ENCODE results near the gene HOXB9. TPM values are rescaled to one million over a fixed set of nuclear protein-coding genes. Genes with fewer than 3 reads are reported as not detected.

The HOXB9 gene
- total RNA-seq, 2 donors from 2014 or later: 0.09 to 0.68 TPM

DNA sequence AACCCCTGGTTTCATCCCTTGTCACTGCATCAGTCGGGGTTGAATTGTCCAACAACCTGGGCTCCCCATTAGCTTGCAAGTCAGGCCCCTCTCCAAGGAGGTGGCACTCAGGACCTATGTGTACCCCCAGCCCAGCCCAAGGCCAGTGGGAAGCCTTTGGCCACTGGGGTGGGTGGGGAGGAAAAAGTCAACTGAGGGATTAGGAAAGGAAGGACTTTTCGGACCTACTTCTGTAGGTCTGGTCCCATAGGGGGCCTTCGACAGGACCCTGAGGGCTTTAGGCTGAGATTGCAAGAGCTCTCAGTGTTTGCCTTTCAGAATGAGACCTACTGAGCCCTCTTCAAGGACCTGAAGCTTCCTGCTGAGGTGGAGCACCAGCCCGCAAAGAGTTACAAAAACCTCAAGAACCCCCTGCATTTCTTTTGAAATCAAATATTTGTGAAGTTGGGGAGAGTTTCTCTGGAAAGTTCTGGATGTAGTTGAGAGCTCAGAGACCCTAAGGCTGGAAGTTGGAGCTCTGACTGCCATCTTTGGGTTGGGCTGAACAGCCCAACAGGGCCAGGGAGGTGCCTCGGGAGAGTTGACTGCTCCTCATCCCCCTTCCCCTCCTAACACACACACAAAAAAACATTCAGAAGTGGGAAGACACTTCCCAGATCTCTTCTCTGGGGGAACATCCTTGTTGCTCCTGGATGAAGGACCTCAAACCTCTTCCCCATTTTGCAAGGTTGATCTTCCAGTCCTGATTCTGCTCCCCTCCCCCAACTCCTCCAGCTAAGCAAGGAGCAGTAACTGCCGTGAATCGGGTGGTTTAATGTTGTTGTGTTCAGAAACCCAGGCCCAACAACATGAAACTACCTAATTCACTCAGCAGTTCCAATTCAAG is 5.8 kb upstream of the HOXB9 start:
- intact Hi-C loops (cut with DNase I): no loop called here
- no peaks in the 10 kb centered on the region for H3K36me3 ChIP-seq
- no peak overlapping the region for H3K27ac ChIP-seq
- no peak for DNase-seq (ENCODE audit: low spot score)
- TF ChIP-seq, protein P1, sequence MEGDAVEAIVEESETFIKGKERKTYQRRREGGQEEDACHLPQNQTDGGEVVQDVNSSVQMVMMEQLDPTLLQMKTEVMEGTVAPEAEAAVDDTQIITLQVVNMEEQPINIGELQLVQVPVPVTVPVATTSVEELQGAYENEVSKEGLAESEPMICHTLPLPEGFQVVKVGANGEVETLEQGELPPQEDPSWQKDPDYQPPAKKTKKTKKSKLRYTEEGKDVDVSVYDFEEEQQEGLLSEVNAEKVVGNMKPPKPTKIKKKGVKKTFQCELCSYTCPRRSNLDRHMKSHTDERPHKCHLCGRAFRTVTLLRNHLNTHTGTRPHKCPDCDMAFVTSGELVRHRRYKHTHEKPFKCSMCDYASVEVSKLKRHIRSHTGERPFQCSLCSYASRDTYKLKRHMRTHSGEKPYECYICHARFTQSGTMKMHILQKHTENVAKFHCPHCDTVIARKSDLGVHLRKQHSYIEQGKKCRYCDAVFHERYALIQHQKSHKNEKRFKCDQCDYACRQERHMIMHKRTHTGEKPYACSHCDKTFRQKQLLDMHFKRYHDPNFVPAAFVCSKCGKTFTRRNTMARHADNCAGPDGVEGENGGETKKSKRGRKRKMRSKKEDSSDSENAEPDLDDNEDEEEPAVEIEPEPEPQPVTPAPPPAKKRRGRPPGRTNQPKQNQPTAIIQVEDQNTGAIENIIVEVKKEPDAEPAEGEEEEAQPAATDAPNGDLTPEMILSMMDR (IDR thresholded peaks at IDR 0.05): no peak
- no peak for TF ChIP-seq POLR2A (IDR thresholded peaks at IDR 0.05)
- 67% methylated on average over 7 of the region's 7 CpGs for WGBS
- no peak overlapping the region for H3K4me3 ChIP-seq
- no peaks in the 10 kb centered on the region for H3K4me1 ChIP-seq (replicated peaks)
- H3K27me3 ChIP-seq (replicated peaks; ENCODE audit: insufficient read depth): peaks cover 61% of the 10 kb centered on the region
- no peaks in the 10 kb centered on the region for H3K9me3 ChIP-seq

DNA sequence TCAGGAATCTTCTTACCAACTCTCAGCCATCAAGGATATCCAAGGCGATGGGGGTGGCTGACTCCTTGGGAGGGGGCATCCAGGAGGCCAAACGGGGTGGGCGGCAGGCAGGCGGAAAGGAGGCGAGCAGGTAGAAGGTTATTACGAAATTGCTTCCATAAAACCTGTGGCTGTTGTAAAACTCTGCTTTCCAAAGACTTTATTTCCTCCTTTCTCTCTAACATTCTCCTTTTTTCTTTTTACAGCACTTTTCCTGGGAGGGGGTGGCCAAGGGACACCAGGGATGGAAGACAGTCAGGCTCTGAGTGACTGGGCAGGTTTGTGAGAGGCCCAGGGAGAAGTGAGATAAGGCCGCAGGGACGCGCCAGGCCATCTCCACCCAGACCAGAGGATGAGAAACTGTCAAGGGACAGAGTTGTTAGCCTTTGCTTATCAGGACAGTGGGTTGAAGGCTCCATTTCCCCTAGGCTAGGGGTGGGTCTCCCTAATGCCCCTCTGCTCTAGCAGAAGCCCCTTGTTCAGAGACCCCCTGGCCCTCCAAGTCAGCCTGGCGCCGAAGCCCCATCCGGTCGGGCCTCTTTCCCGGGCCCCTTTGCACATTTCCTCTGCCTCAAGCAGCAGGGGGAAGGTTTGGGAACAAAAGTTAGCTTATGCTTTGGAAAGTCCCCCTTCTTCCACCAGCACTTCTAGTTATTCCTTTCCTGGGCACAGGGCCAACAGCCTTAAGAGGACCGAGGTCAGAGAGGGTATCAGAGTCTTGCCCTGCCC is 5.0 kb upstream of the HOXB9 start:
- no peak for DNase-seq (ENCODE audit: low spot score)
- TF ChIP-seq POLR2A (IDR thresholded peaks at IDR 0.05): no peak
- no peaks in the 10 kb centered on the region for H3K36me3 ChIP-seq
- 41% methylated on average over 15 of the region's 15 CpGs for WGBS
- no peak overlapping the region for H3K4me3 ChIP-seq
- H3K27me3 ChIP-seq (replicated peaks; ENCODE audit: insufficient read depth): peaks cover 66% of the 10 kb centered on the region
- no peaks in the 10 kb centered on the region for H3K4me1 ChIP-seq (replicated peaks)
- no peaks in the 10 kb centered on the region for H3K9me3 ChIP-seq
- intact Hi-C loops (cut with DNase I): no loop called here
- no peak overlapping the region for H3K27ac ChIP-seq

DNA sequence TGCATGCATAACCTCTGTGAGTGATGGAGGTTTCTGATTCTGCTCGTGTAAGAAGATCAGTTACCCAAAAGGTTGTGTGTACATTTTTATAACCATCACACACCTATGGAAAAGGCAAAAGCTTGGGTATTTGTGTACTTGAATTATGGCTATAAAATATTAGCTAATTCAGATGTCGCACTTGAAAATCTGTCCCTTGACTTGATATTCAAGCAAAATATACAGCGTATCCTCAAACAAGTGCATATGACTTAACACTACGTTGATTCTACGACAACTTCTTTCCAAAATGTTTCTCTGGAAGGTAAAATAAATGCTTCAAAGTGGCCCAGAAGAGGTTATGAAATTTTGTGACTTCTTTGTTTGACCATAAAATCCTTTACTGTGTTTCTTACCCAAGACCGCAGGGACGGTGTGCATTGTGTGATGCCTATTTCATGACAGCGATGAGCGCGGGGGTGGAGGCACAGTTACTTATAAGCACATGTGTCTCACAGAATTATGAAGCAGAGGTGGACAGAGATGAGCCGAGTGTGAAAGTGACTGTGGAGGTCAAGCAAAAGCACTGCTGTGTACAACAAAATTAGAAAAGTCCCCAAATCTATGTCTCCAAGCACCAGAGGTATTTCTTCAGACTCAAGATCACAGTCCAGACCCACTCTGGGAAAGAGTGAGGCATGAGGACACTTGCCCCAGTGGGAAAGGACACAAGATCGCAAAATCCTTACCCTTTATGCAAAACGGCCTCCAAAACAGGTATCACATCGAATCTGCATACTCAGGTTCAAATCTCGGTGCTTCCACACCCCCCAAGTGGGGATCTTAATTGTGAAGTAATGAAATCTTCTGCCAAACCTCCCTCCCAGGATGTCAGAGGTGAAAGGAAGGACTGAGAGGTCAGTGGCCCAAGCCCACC is 4.1 kb upstream of the HOXB9 start:
- peaks cover 58% of the 10 kb centered on the region for H3K27me3 ChIP-seq (replicated peaks; ENCODE audit: insufficient read depth)
- no peak for DNase-seq (ENCODE audit: low spot score)

DNA sequence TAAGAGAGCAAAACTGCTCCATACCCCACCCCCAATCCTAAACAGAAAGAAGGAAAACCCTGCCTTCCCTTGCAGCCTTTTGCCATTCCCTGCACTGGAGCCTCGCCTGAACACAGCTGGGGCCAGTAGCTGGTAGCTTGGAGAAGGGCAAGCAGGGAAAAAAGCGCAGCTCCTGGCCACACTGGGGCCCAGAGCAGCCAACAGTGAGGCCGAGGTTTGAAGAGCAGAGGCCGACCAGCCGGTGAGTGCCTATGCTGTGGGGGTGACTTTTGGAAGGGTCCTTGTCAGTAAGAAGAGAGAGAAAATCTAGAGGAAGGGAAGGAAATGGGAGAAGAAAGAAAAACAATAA is 3.2 kb upstream of the HOXB9 start:
- Histone ChIP-seq H3K4me1 (replicated peaks) (peaks cover 9% of the 10 kb centered on the region), H3K27ac (no peak overlapping the region), H3K27me3 (replicated peaks; ENCODE audit: insufficient read depth) (peaks cover 52% of the 10 kb centered on the region), H3K36me3 (no peaks in the 10 kb centered on the region), H3K4me3 (no peak overlapping the region), H3K9me3 (no peaks in the 10 kb centered on the region)
- intact Hi-C loops (cut with DNase I): no loop called here
- TF ChIP-seq, protein P1 (IDR thresholded peaks at IDR 0.05): no peak
- DNase-seq (ENCODE audit: low spot score): no peak
- 58% methylated on average over 5 of the region's 5 CpGs for WGBS

More for the DNA sequence above, 4.1 kb upstream of the HOXB9 start:
- H3K4me1 ChIP-seq (replicated peaks): peaks cover 2% of the 10 kb centered on the region
- WGBS: 61% methylated on average over 15 of the region's 15 CpGs
- no peak for TF ChIP-seq POLR2A (IDR thresholded peaks at IDR 0.05)
- H3K27ac ChIP-seq: no peak overlapping the region
- no peaks in the 10 kb centered on the region for H3K36me3 ChIP-seq
- intact Hi-C loops (cut with DNase I): no loop called here
- H3K4me3 ChIP-seq: no peak overlapping the region
- H3K9me3 ChIP-seq: no peaks in the 10 kb centered on the region

DNA sequence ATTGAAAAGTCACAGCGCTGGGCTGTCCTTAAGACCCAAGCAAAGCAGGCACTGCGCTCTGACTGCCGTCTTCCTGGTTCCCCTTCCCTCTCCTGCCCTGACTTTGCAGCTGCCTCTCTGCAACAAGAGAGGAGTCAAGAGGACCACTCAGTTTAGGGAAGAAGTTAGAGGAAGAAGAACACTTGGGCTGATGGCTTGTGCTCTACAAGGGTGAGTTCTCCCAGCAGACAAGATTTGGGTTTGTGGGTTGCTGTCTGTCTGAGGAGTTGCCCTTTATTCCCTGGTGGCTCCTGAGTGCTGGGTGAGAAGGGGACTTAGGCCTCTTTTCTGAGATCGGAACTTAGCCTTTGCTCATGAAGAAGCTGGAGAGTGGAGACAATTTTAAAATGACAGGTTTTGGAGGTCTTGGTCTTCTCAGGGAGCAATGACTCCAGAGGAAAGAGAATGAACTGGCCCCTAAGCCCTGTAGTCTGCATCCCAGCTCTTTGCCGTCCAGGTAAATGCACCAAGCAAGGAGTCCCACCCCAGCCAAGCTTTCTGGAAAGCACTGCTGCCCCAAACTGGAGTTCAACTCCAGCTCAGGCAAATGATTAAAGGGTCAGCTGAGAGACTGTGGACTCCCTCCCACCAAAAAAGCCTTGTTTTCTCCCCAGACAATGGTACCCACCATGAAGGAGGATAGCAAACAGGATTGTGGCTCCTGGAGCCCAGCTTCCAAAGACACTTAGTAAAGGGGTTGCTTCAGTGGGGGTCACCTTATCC is 2.7 kb upstream of the HOXB9 start:
- WGBS: 44% methylated on average over 5 of the region's 5 CpGs
- Histone ChIP-seq H3K27ac (no peak overlapping the region), H3K9me3 (no peaks in the 10 kb centered on the region), H3K4me1 (replicated peaks) (peaks cover 9% of the 10 kb centered on the region), H3K4me3 (no peak overlapping the region), H3K36me3 (no peaks in the 10 kb centered on the region), H3K27me3 (replicated peaks; ENCODE audit: insufficient read depth) (peaks cover 47% of the 10 kb centered on the region)
- TF ChIP-seq, protein P1 (IDR thresholded peaks at IDR 0.05): no peak
- no peak for TF ChIP-seq POLR2A (IDR thresholded peaks at IDR 0.05)
- no peak for TF ChIP-seq POLR2AphosphoS5 (IDR thresholded peaks at IDR 0.05)
- no peak for DNase-seq (ENCODE audit: low spot score)
- intact Hi-C loops (cut with DNase I): no loop called here
